ENCODE data around the gene RTCA. TPM values are rescaled to one million over a fixed set of nuclear protein-coding genes. Genes with fewer than 3 reads are reported as not detected.

RTCA gene
- total RNA-seq, 1 donor from 2014 or later, result 69.7 TPM

DNA sequence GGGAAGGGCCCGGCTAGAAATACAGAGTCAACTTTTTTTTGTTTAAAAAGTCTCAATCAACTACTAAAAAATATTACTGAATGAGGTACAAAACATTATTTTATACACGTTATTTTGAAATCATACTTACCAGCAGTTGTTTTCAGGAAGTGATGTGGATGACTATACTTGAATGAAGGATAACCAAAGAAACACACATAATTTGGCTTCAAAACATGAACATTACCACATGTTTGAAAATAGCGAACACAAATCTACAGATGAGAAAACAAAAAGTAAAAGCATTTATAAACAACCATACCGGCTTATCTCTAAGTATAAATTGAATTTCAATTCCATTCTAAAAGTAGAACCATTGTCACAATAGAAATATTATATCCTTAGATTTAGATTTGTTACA, 25.4 kb upstream of the RTCA start:
- H3K27ac Mint-ChIP-seq, result no peak overlapping the region
- H3K4me1 ChIP-seq, result no peaks in the 10 kb centered on the region
- no peaks in the 10 kb centered on the region for H4K20me1 ChIP-seq (ENCODE audit: low read depth)
- H3K9me3 ChIP-seq (ENCODE audit: low read depth), result no peaks in the 10 kb centered on the region
- no peaks in the 10 kb centered on the region for H3F3A ChIP-seq (ENCODE audit: low read depth)
- no peak overlapping the region for H3K9ac ChIP-seq
- H3K27me3 ChIP-seq, result no peaks in the 10 kb centered on the region
- TF ChIP-seq, protein P1, sequence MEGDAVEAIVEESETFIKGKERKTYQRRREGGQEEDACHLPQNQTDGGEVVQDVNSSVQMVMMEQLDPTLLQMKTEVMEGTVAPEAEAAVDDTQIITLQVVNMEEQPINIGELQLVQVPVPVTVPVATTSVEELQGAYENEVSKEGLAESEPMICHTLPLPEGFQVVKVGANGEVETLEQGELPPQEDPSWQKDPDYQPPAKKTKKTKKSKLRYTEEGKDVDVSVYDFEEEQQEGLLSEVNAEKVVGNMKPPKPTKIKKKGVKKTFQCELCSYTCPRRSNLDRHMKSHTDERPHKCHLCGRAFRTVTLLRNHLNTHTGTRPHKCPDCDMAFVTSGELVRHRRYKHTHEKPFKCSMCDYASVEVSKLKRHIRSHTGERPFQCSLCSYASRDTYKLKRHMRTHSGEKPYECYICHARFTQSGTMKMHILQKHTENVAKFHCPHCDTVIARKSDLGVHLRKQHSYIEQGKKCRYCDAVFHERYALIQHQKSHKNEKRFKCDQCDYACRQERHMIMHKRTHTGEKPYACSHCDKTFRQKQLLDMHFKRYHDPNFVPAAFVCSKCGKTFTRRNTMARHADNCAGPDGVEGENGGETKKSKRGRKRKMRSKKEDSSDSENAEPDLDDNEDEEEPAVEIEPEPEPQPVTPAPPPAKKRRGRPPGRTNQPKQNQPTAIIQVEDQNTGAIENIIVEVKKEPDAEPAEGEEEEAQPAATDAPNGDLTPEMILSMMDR (IDR thresholded peaks at IDR 0.05), result no peak
- TF ChIP-seq EZH2phosphoT487 (IDR thresholded peaks at IDR 0.05) (no peak), EZH2 (IDR thresholded peaks at IDR 0.05) (no peak)
- H3K36me3 ChIP-seq, result peaks cover 1% of the 10 kb centered on the region
- H3K4me1 Mint-ChIP-seq, result no peaks in the 10 kb centered on the region
- H3K4me3 ChIP-seq, result no peak overlapping the region
- peaks cover 3% of the 10 kb centered on the region for H3K36me3 Mint-ChIP-seq
- H3K9me3 Mint-ChIP-seq, result no peaks in the 10 kb centered on the region
- no peak for DNase-seq (ENCODE audit: low spot score)
- H2AFZ ChIP-seq (replicated peaks), result no peak overlapping the region
- H3K27me3 Mint-ChIP-seq (ENCODE audit: insufficient read depth, low read depth), result no peaks in the 10 kb centered on the region
- no peak overlapping the region for H3K27ac ChIP-seq
- H3K4me3 Mint-ChIP-seq, result no peak overlapping the region
- no peak overlapping the region for H3K4me2 ChIP-seq
- peaks cover 58% of the 10 kb centered on the region for H3K79me2 ChIP-seq (ENCODE audit: low read depth)

DNA sequence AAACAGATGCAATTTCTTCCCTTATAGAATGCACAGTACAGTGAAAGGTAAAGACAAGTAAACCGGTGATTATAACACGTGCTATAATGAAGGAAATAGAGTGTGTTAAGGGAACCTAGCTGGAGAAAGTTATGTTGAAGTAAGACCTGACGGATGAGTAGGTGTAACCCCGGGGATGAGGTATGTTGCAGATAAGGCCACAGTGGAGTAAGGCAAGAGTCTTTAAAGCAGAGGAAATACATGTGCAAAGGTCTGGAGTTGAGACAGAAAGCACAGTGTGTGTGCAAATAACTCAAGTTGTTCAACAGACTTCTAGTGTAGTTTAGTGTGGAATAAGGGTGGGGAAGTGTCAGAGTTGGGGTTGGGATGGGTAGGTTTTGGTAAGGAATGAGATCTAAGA, 19.3 kb upstream of the RTCA start:
- no peak for TF ChIP-seq EZH2 (IDR thresholded peaks at IDR 0.05)
- TF ChIP-seq, protein P1 (IDR thresholded peaks at IDR 0.05), result no peak
- no peak for TF ChIP-seq EZH2phosphoT487 (IDR thresholded peaks at IDR 0.05)
- H3K79me2 ChIP-seq (ENCODE audit: low read depth), result peaks cover 78% of the 10 kb centered on the region
- Mint-ChIP-seq H3K36me3 (no peaks in the 10 kb centered on the region), H3K9me3 (no peaks in the 10 kb centered on the region), H3K4me3 (peak overlapping the region; percentile 1), H3K27ac (peak overlapping the region; percentile 20), H3K4me1 (peaks cover 6% of the 10 kb centered on the region), H3K27me3 (ENCODE audit: insufficient read depth, low read depth) (no peaks in the 10 kb centered on the region)
- H4K20me1 ChIP-seq (ENCODE audit: low read depth), result no peaks in the 10 kb centered on the region
- no peak overlapping the region for H3K9ac ChIP-seq
- no peak overlapping the region for H3K27ac ChIP-seq
- no peak for DNase-seq (ENCODE audit: low spot score)
- no peak overlapping the region for H2AFZ ChIP-seq (replicated peaks)
- no peak overlapping the region for H3K4me2 ChIP-seq
- no peaks in the 10 kb centered on the region for H3F3A ChIP-seq (ENCODE audit: low read depth)
- no peaks in the 10 kb centered on the region for H3K36me3 ChIP-seq
- peaks cover 4% of the 10 kb centered on the region for H3K4me1 ChIP-seq
- H3K4me3 ChIP-seq, result no peak overlapping the region
- H3K9me3 ChIP-seq (ENCODE audit: low read depth), result no peaks in the 10 kb centered on the region
- no peaks in the 10 kb centered on the region for H3K27me3 ChIP-seq

DNA sequence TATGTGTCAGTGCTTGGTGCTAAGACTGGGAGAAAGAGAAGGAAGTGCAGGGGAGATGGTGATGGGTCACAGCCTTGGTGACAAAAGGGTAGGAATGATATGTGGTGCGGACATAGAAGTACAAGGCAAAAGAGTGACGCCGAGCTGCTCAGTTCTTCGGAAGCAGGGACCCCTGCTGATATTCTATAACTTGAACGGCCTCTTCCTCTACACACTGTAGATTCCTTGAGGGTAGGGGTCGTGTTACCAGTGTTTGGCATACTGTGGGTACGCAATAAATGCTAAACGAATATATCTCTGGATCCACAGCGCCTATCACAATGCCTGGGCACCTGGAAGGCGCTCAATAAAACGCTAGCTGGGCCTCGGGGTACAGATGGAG, 16.9 kb upstream of the RTCA start:
- no peaks in the 10 kb centered on the region for H3K9me3 ChIP-seq (ENCODE audit: low read depth)
- peaks cover 54% of the 10 kb centered on the region for H3K79me2 ChIP-seq (ENCODE audit: low read depth)
- H3K27ac ChIP-seq, result peak overlapping the region; percentile 24
- Mint-ChIP-seq H3K27ac (no peak overlapping the region), H3K36me3 (no peaks in the 10 kb centered on the region), H3K27me3 (ENCODE audit: insufficient read depth, low read depth) (no peaks in the 10 kb centered on the region), H3K4me3 (no peak overlapping the region), H3K4me1 (peaks cover 6% of the 10 kb centered on the region), H3K9me3 (no peaks in the 10 kb centered on the region)
- H3F3A ChIP-seq (ENCODE audit: low read depth), result no peaks in the 10 kb centered on the region
- no peak for TF ChIP-seq EZH2 (IDR thresholded peaks at IDR 0.05)
- no peak for TF ChIP-seq EZH2phosphoT487 (IDR thresholded peaks at IDR 0.05)
- TF ChIP-seq, protein P1 (IDR thresholded peaks at IDR 0.05), result no peak
- no peaks in the 10 kb centered on the region for H3K36me3 ChIP-seq
- peaks cover 4% of the 10 kb centered on the region for H3K4me1 ChIP-seq
- H4K20me1 ChIP-seq (ENCODE audit: low read depth), result no peaks in the 10 kb centered on the region
- H3K4me2 ChIP-seq, result peak overlapping the region; percentile 91
- peak overlapping the region; percentile 80 for H3K4me3 ChIP-seq
- peak overlapping the region; percentile 78 for H2AFZ ChIP-seq (replicated peaks)
- peak overlapping the region; percentile 83 for H3K9ac ChIP-seq
- DNase-seq (ENCODE audit: low spot score), result peak; percentile 28
- H3K27me3 ChIP-seq, result no peaks in the 10 kb centered on the region

All from neural progenitor cell (in vitro differentiated cells).